ENCODE data around the gene ENPP1.
"Not testable (repeated sequence)": the region's sequence is repeated elsewhere in the genome, so short reads cannot be mapped to it uniquely, and the experiment has no call there.

ENPP1 gene

DNA sequence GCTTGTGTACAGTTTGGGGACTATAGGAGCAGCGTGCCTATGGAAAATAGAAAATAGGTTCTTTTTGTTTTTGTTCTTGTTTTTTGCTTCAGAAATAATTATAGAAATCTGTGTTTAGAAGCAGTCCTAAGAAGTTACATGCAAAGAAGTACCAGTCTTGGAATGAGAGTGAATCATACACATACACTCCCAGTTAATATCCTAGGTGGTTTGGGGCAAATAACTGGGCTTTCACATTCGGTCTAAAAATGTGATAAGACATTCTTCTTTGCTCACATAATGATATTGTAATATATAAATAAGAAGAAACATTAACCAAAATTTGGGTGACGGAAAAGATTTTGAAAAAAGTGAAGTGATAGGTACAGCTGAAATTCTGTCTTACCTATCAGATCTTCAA lies 61.0 kb downstream of the ENPP1 start:
- DNase-seq (ENCODE audit: low read depth in 2 of 2, low spot score in 1 of 2), result no peak

DNA sequence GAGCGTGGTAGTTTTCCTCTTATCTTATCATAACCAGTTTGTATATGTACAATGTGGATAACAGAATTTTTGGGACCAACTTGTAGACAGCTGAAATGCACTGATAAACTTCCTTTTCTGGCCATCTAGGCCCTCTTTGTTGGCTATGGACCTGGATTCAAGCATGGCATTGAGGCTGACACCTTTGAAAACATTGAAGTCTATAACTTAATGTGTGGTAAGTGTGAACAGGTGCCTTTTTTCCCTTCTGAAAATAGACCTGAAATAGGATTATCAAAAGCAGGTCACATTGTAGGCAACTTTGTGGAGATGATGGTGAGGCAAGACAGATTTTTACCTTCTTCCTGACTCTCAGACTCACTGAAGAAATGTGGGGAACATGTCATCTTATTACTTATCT lies 67.8 kb downstream of the ENPP1 start:
- no peak for DNase-seq (ENCODE audit: low read depth in 2 of 2, low spot score in 1 of 2)

DNA sequence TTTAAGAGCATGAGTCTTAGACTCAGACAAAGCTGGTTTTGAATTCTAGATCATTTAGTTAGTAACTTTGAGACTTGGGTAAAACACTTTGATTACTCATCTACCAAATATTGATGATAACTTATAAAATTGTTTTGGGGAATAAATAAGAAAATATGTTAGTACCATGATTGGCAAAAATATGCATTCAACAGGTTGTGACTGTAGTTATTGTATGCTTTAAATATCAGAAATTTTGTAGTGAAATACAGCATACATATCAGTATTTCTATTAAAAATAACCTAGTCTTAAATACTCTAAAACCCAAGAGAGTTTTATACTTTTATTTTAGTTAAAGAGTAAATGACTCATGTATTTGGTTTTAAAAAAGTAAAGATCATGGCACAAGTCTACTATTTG lies 68.7 kb downstream of the ENPP1 start:
- no peak for DNase-seq (ENCODE audit: low read depth in 2 of 2, low spot score in 1 of 2)

DNA sequence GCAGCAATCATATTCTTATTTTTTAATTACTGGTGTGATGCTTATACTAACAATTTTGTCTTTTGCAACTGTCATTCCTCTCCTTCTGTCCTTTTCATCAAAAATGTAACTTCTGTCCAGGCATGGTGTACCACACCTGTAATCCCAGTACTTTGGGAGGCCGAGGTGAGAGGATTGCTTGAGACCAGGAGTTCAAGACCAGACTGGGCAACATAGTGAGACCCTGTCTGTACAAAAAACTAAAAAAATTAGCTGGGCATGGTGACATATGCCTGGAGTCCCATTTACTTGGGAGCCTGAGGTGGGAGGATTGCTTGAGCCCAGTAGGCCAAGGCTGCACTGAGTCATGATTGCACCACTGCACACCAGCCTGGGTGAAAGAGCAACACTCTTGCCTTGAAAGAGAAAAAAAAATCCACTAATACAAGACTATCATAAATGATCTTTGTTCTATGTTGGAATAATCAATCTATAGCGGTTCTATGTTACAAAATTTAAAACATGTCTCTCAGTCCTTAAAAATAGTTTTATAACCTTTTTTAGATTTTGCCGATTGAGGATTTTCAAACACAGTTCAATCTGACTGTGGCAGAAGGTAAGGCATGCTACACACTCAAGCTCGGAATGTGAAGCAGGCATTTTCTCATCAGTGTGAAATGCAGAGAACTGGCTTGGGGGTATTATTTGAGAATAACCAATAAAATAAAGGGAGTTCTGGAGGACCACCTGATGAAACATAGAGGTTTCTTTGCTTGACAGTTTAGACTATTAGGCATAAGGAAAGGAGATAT lies 70.4 kb downstream of the ENPP1 start:
- DNase-seq (ENCODE audit: low read depth in 2 of 2, low spot score in 1 of 2), result no peak

DNA sequence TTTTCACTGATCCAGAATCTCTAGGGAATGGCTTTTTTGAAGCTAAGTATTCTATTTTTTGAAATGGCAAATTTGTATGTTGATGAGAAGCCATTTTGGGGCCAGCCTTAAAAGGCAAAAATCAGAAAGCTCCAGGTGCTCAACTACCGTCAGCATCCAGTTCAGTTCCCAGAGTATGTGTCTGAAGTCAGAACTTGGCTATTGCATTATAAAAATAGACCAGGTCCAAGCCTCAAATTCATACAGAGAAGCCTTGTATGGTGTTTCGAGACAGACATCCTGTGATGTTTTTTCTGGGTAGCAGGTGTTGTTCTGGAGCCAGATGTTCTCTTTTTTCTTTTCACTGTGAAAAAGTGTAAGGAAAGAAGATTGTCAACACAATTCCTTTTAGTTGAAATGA lies 75.2 kb downstream of the ENPP1 start:
- DNase-seq (ENCODE audit: low read depth in 2 of 2, low spot score in 1 of 2), result no peak

DNA sequence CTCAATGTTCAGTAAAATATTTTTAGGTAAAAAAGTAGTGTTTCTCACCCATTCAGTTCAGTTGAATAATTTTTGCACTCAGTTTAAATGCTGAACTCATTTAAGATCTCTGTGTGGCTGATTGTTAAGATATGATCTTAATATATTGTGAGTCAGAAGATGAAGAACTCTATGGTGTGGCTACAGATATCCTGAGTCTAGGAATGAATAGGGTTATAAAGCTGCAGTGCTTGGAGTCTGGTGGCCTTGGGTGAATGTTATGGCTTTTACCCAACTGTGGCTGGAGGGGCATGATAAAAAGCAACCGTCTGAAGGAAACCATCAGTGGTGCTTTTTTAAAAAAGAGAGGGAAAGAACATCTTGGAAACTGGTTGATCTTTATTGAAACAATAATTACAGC lies 77.4 kb downstream of the ENPP1 start:
- DNase-seq (ENCODE audit: low read depth in 2 of 2, low spot score in 1 of 2), result no peak

DNA sequence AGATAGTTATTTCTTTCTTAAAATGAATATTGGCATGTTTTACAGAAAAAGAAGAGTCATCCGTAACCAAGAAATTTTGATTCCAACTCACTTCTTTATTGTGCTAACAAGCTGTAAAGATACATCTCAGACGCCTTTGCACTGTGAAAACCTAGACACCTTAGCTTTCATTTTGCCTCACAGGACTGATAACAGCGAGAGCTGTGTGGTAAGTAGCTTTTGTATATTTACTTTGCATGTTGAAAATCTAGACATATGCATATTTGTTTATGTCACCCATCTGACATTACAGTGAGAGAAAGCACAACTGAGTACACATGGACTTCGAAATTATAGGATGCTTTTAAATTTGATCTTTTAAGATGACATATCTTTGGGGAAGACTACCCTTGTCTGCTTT lies 78.7 kb downstream of the ENPP1 start:
- DNase-seq (ENCODE audit: low read depth in 2 of 2, low spot score in 1 of 2), result no peak

DNA sequence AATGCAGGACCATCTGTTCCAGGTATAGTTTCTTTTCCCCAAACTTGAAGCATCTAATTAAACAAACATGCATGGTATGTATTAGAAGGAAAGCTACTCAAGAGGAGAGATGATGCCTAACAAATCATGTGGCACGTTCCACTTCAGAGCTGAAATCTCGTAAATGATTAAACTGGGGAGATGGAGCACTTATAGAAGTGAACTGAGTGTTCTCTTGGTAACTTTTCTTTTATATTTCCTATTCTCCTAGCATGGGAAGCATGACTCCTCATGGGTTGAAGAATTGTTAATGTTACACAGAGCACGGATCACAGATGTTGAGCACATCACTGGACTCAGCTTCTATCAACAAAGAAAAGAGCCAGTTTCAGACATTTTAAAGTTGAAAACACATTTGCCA lies 82.3 kb downstream of the ENPP1 start:
- no peak for DNase-seq (ENCODE audit: low read depth in 2 of 2, low spot score in 1 of 2)

DNA sequence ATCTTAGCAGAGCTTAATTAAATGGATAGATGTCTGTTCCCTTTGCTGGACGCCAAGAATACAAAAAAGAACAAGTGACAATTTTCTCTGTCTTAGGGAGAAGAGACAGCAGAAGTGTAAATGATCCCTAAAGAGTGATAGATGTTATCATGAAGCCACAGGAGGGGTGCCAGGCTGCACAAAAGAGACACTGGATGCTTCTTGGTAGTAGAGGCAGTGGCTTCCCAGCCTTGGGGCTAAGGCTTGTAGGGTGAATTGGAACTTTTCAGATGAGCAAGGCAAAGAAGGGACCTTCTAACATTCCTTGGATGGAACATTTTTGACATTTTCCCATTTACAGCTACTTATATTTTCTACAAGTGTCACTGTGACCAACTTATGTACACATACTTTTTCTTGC lies 85.4 kb downstream of the ENPP1 start:
- DNase-seq (ENCODE audit: low read depth in 2 of 2, low spot score in 1 of 2), result no peak

DNA sequence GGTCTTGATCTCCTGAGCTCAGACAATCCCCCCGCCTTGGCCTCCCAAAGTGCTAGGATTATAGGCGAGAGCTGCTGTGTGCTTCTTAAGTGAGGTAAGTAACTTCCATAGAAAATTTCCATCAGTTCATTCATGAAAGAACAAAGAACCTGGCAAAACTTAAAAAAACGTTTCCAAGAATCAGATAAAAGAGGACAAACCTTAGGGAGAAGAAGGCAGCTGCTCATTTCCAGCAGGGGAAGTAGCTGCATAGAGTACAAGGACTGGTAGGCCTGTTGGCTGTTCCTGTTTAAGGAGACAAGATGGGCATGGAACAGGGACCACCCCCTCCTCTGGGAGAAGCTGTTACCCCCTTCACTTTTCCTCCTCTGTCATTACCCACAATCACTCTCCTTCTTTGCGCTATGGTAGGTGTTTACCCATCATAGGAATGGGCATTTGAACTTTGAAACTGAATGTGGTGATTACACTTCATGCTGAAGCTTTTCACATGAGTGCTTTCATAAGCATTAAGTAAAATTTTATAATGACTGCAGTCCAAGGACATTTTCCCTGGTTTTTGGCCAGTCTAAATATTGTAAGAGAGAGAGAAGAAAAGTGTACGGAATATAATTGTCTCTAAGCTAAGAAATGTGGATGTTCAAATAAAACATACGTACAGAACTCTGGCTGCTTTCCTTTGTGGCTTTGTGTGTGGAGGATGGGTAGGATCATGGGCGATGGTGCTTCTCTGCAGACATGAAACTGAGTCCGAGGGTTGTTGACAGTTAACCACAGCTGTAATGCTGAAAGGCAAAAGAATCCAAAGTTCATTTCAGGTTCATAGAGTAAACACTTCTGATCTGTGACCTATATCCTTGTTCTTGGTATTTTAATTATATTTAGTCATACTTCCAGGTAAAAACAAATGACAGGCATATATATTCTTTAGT lies 86.9 kb downstream of the ENPP1 start:
- DNase-seq (ENCODE audit: low read depth in 2 of 2, low spot score in 1 of 2), result no peak

DNA sequence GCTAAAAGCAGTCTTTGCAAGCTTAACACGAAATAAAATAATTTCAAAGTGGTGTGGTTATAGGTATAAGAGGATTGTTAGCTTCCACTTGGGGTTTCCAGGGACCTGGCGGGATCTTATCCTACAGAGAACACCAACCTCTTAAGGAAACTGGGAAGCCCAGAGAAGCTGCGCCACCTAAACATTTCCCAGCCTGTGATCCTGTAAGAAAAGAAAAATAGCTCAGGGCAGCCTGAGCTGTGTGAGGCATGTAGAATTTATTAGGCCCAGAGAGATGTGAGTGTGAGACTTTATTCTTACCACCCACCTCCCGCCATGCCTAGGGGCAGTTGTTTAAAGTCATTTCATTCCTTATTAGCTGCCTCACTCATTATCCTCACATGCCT lies 89.2 kb downstream of the ENPP1 start:
- DNase-seq (ENCODE audit: low read depth in 2 of 2, low spot score in 1 of 2), result no peak

DNA sequence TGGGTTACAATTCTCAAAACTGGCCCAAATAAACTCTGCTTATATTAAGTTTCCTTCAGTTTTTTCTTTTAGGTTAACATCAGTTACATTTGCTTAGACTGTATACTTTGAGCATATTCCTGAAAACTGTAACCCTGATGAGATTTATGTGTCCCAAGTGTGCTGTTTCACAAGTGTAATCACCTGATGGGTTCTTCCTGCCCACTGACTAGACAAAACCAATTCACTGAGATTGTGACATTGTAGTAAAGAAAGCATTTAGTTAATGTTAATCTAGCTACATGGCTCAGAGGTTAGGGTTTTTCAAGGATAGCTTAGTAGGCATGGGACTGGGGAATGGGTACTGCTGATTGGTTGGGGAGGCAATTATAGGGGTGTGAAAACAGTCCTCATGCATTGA lies 89.8 kb downstream of the ENPP1 start:
- DNase-seq (ENCODE audit: low read depth in 2 of 2, low spot score in 1 of 2), result no peak

DNA sequence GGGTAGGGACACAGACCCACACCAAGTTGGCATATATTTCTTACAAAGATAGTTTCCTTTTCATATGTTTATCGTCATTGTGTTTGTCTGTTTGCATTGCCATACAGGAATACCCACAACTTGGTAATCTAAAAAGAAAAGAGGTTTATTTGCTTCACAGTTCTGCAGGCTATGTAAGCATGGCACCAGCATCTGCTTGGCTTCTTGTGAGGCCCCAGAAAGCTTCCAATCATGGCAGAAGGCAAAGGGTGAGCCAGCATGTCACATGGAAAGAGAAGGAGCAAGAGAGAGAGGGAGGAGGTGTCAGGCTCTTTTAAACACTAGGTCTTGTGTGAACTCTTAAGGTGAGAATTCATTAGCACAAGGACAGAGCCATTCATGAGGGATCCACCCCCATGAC lies 90.9 kb downstream of the ENPP1 start:
- DNase-seq (ENCODE audit: low read depth in 2 of 2, low spot score in 1 of 2), result no peak

DNA sequence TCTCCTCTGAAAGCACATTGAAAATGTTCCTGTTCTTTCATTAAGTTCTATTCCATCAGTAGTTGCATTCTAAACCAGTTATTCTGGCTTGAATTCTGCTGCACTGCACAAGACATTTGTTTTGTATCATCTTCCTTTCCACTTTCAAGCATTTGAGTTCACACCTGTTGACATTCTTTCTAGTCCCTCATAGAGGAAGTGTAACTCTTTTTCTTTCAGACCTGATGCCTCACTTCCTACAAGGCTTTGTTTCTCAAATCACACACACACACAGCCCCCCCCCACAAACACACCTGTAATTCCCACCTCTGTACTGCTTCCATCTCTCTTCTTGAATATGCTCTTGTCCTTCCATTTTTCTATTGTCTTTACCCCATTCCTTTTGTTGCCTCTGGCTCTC lies 92.4 kb downstream of the ENPP1 start:
- DNase-seq (ENCODE audit: low read depth in 2 of 2, low spot score in 1 of 2), result no peak

DNA sequence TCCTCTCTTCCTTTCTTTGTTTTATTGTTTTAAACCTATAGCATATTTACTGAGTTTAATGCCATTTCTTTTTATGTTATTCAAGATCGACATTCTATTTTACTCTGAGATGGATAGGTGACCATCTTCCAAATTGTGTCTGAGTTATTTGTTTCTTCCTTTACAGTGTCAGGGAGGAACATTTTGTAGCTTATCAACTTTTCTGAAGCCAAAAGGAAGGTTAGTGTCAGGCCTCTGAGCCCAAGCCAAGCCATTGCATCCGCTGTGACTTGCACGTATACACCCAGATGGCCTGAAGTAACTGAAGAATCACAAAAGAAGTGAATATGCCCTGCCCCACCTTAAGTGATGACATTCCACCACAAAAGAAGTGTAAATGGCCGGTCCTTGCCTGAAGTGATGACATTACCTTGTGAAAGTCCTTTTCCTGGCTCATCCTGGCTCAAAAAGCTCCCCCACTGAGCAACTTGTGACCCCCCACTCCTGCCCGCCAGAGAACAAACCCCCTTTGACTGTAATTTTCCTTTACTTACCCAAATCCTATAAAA lies 93.6 kb downstream of the ENPP1 start:
- DNase-seq (ENCODE audit: low read depth in 2 of 2, low spot score in 1 of 2), result not testable (repeated sequence)

DNA sequence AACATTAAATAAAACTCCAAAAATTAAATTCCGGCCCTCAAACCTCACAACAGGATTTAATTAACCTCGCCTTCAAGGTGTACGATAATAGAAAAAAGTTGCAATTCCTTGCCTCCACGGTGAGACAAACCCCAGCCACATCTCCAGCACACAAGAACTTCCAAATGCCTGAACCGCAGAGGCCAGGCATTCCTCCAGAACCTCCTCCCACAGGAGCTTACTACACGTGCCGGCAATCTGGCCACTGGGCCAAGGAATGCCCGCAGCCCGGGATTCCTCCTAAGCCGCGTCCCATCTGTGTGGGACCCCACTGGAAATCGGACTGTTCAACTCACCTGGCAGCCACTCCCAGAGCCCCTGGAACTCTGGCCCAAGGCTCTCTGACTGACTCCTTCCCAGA lies 95.9 kb downstream of the ENPP1 start:
- not testable (repeated sequence) for DNase-seq (ENCODE audit: low read depth in 2 of 2, low spot score in 1 of 2)

DNA sequence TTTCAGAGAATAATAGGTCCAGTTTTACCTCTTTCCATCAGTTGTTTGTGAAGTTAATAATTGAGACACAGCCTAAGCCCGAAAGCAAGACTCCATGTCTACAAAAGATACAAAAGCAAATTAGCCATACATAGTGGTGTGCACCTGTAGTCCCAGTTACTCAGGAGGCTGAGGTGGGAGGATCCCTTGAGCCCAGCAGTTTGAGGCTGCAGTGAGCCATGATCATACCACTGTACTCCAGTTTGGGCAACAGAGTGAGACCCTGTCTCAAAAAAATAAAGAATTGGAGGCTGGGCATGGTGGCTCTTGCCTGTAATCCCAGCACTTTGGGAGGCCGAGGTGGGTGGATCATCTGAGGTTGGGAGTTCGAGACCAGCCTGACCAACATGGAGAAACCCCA lies 101.0 kb downstream of the ENPP1 start:
- not testable (repeated sequence) for DNase-seq (ENCODE audit: low read depth in 2 of 2, low spot score in 1 of 2)

DNA sequence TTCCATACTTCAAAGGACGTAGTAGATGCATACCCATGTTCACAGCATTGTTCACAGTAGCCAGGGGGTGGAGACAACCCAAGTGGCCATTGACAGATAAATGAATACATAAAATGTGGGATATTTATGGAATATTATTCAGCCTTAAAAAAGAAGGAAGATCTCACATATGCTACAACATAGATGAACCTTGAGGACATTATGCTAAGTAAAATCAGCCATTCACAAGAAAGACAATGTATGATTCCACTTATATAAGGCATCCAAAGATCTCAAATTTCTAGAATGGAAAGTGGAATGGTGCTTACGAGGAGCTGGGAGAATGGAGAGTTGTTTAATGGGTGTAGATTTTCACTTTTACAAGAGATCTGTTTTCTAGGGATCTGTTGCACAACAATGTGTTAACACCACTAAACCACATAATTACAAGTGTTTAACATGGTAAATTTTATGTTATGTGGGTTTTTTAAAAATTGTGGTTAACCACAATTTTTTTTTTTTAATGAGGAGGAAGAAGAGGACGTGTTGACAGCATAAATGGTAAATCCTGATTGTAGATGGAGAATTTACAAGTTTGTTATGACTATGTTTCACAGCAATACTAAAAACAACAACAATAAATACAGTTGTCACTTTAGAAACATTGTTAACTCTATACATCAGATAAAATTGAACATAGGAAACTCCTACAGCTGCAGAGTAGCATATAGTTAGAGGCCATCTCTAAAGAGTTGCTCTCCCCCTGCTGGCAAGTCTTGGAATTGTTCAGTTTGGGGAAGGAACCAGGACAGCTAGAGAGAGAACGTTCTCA lies 101.8 kb downstream of the ENPP1 start:
- peak; percentile 29 to 69 for DNase-seq (ENCODE audit: low read depth in 2 of 2, low spot score in 1 of 2)

DNA sequence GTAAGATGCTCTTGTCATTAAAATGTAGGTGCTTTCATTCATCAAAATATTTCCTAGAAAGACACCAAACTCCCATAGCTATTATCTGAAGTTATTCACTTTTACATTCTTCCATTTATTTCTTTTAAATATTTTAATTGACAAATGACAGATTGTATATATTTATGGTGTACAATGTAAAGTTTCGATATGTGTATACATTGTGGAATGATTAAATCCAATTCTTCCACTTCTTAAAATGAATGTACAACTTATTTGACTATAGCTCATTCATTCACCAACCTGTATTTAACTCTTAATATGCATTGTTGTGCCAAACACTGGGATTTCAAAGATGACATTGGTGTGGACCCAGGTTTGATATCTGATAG lies 102.4 kb downstream of the ENPP1 start:
- no peak for DNase-seq (ENCODE audit: low read depth in 2 of 2, low spot score in 1 of 2)

DNA sequence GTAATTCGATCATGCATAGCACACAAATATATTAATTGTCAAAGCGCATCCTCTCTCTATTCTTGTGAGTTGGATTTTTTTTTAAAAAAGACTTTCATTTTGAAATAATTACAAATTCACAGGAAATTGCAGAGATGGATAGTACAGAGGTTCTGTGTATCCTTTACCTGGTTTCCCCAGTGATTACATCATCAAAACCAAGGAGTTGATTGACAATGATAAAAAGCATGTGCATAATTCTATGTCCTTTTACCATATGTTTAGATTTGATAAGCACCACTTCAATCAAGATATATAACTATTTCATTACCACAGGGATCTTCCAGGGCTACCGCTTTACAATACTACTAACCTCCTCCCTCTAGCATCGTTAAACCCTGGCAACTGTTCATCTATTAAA lies 103.1 kb downstream of the ENPP1 start:
- no peak for DNase-seq (ENCODE audit: low read depth in 2 of 2, low spot score in 1 of 2)

DNA sequence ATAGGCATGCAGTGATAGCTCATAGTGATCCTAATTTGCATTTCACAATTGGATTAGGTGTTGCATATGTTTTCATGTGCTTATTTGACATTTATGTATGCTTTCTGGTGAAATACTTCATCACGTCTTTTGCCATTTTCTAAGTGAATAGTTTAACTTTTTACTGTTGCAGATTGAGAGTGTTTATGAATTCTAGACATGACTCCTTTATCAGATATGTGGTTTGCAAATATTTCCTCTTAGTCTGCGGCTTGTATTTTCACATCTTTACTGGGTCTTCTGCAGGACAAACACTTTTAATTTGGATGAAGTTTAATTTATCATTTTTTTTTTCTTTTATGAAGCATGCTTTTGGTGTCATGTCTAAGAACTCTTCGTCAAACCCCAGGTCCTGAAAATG lies 104.1 kb downstream of the ENPP1 start:
- no peak for DNase-seq (ENCODE audit: low read depth in 2 of 2, low spot score in 1 of 2)

Measured in stimulated activated CD8-positive, alpha-beta memory T cell treated with anti-CD3 and anti-CD28 coated beads, Interleukin-4, amount 100 ng/mL, for 4 hours (primary cell).